K562 (cell line): ENCODE data around the gene ZNF584. TPM values are rescaled to one million over a fixed set of nuclear protein-coding genes. Genes with fewer than 3 reads are reported as not detected.

Experiments
- ASH1L ChIP-seq: fragments of 450-650 bp; IDR thresholded peaks from 2 replicates; pipeline ENCODE4 v1.6.1; 2018; ENCODE audit warnings: borderline replicate concordance, mild to moderate bottlenecking, low read depth; ENCODE audit not compliant: partially characterized antibody
- BHLHE40 ChIP-seq: IDR thresholded peaks from 2 replicates; pipeline ENCODE4 v1.6.1; 2011; ENCODE audit warnings: low read length, improper control_type of control experiment
- BRD9 ChIP-seq: fragments of 450-650 bp; IDR thresholded peaks from 2 replicates; pipeline ENCODE4 v1.6.1; 2018; ENCODE audit warnings: low read depth; ENCODE audit not compliant: partially characterized antibody
- BRF2 ChIP-seq: IDR thresholded peaks from 3 replicates; pipeline ENCODE4 v1.6.1; 2011; ENCODE audit warnings: borderline replicate concordance, mild to moderate bottlenecking; ENCODE audit not compliant: insufficient read length, insufficient read depth
- DNMT1 ChIP-seq: fragments of 450-650 bp; IDR thresholded peaks from 2 replicates; pipeline ENCODE4 v1.6.1; 2016; ENCODE audit warnings: antibody characterized with exemption, mild to moderate bottlenecking
- ETS2 ChIP-seq: IDR thresholded peaks from 2 replicates; pipeline ENCODE4 v1.6.1; 2016; ENCODE audit warnings: borderline replicate concordance, missing genetic modification characterization, mild to moderate bottlenecking, moderate library complexity, missing compliant biosample characterization; ENCODE audit not compliant: poor library complexity, severe bottlenecking
- FOXM1 ChIP-seq, 2 experiments: fragments of 450-650 bp in 1 of 2; sonication (generic) in 1 of 2; formaldehyde crosslinking in 1 of 2; IDR thresholded peaks; 2 replicates each; pipeline versions ENCODE4 v1.6.1 to v1.9.0; 2017 to 2022; ENCODE audit warnings: low read depth in 2 of 2, mild to moderate bottlenecking in 2 of 2, missing genetic modification reagents in 1 of 2, moderate library complexity in 1 of 2
- GABPB2 ChIP-seq: fragments of 250-450 bp; sonication (Bioruptor Pico); conservative IDR thresholded peaks from 2 replicates; pipeline ENCODE4 v1.5.1; 2021; ENCODE audit warnings: mild to moderate bottlenecking
- GTF3C2 ChIP-seq: IDR thresholded peaks from 3 replicates; pipeline ENCODE4 v1.6.1; 2011; ENCODE audit warnings: borderline replicate concordance, mild to moderate bottlenecking, moderate library complexity; ENCODE audit not compliant: insufficient read length; ENCODE audit errors: extremely low read depth
- HMGN3 ChIP-seq: IDR thresholded peaks from 2 replicates; pipeline ENCODE4 v1.6.1; 2011; ENCODE audit warnings: borderline replicate concordance, low read depth, mild to moderate bottlenecking, mixed read lengths, low read length; ENCODE audit not compliant: insufficient read length; ENCODE audit errors: extremely low read depth
- HNRNPUL1 ChIP-seq: fragments of 200-400 bp; formaldehyde crosslinking; IDR thresholded peaks from 2 replicates; pipeline ENCODE4 v1.6.1; 2017; ENCODE audit warnings: low read length
- MTA3 ChIP-seq: fragments of 450-650 bp; formaldehyde crosslinking; IDR thresholded peaks from 2 replicates; pipeline ENCODE4 v1.6.1; 2017; ENCODE audit warnings: mild to moderate bottlenecking, borderline replicate concordance
- NFRKB ChIP-seq: fragments of 450-650 bp; IDR thresholded peaks from 2 replicates; pipeline ENCODE4 v1.6.1; 2016; ENCODE audit warnings: low read depth
- PCBP2 ChIP-seq: fragments of 200-400 bp; formaldehyde crosslinking; IDR thresholded peaks from 2 replicates; pipeline ENCODE4 v1.6.1; 2018; ENCODE audit warnings: low read length, low read depth, mild to moderate bottlenecking, moderate library complexity; ENCODE audit not compliant: poor library complexity, severe bottlenecking
- POLR3G ChIP-seq: IDR thresholded peaks from 2 replicates; pipeline ENCODE4 v1.6.1; 2011; ENCODE audit not compliant: insufficient read length, insufficient replicate concordance; ENCODE audit errors: extremely low read depth
- SREBF2 ChIP-seq: sonication (generic); formaldehyde crosslinking; IDR thresholded peaks from 2 replicates; pipeline ENCODE4 v1.4.0; 2020; ENCODE audit warnings: mild to moderate bottlenecking, missing genetic modification reagents
- TFAM ChIP-seq: fragments of 250-450 bp; sonication (Bioruptor Pico); conservative IDR thresholded peaks from 2 replicates; pipeline ENCODE4 v1.5.0; 2021; ENCODE audit warnings: mild to moderate bottlenecking, moderate library complexity
- ZNF511 ChIP-seq: sonication (generic); formaldehyde crosslinking; IDR thresholded peaks from 2 replicates; pipeline ENCODE4 v1.8.0; 2022; ENCODE audit warnings: mild to moderate bottlenecking, missing genetic modification reagents
- ZNF561 ChIP-seq: fragments of 450-650 bp; formaldehyde crosslinking; conservative IDR thresholded peaks from 2 replicates; pipeline ENCODE4 v1.4.0; 2020; ENCODE audit warnings: mild to moderate bottlenecking, moderate library complexity
- ZNF766 ChIP-seq: fragments of 200-800 bp; sonication (Bioruptor generic); conservative IDR thresholded peaks from 2 replicates; pipeline ENCODE4 v1.6.1; 2016; ENCODE audit warnings: missing genetic modification characterization, missing compliant biosample characterization
- polyA plus RNA-seq, 8 experiments: library from polyadenylated mRNA; depleted of rRNA in 4 of 8; stranded (reverse) in 5 of 8; unstranded in 3 of 8; fragments of >200 nt; fragmentation: Nextera tagmentation in 2 of 8; fragmentation: Illumina TruSeq in 1 of 8; extraction: Ambion mirVana in 2 of 8; extraction: Trizol in 1 of 8; gene quantifications; 2 replicates each; pipeline versions ENCODE4 v1.2.1 to v1.2.3, GENCODE V29; 2011 to 2014; ENCODE audit warnings: inconsistent platforms in 1 of 8, missing spikeins in 1 of 8
- total RNA-seq, 7 experiments: library from RNA; depleted of rRNA in 6 of 7; stranded (reverse); fragments of >200 nt in 6 of 7; fragmentation: Illumina TruSeq in 2 of 7; extraction: Trizol in 2 of 7; gene quantifications; 2 replicates each; pipeline versions ENCODE4 v1.2.1 to v1.2.3, GENCODE V29; 2011 to 2021; ENCODE audit warnings: low replicate concordance in 1 of 7

ZNF584 gene
- total and polyA plus RNA-seq, 9 of the 15 experiments (the other 6 are each of a cell fraction or from before 2014, with no cell fraction given) = 5.8 to 43.4 (median 24.6) TPM

GRCh38 chr19:58451358-58452101 is 43.1 kb downstream of the ZNF584 start, which contains the start of gene ZNF324B (continued):
- no peak for TF ChIP-seq TFAM (CRISPR knock-in tag)
- no peak for TF ChIP-seq HNRNPUL1
- TF ChIP-seq BRF2 = no peak
- no peak for TF ChIP-seq BRD9
- no peak for TF ChIP-seq BHLHE40
- no peak for TF ChIP-seq NFRKB
- TF ChIP-seq PCBP2 = no peak
- no peak for TF ChIP-seq GTF3C2
- TF ChIP-seq ASH1L = no peak
- no peak for TF ChIP-seq GABPB2 (CRISPR knock-in tag)
- TF ChIP-seq ZNF766 (CRISPR knock-in tag) = no peak
- TF ChIP-seq HMGN3 = peak; percentile 54
- peak; percentile 49; the same call in 1 of the 2 replicates for TF ChIP-seq MTA3
- no peak for TF ChIP-seq SREBF2
- TF ChIP-seq POLR3G = no peak
- no peak for TF ChIP-seq DNMT1
- no peak for TF ChIP-seq ETS2 (tag)
- TF ChIP-seq ZNF511 (CRISPR knock-in tag) = peak; percentile 72; the same call in 1 of the 2 replicates
- TF ChIP-seq FOXM1 (IDR thresholded peaks at IDR 0.05; ENCODE audit: low read depth) = no peak
- TF ChIP-seq FOXM1 (CRISPR knock-in tag; IDR thresholded peaks at IDR 0.05; ENCODE audit: low read depth) = no peak
- no peak for TF ChIP-seq ZNF561
